GM19455 (cell line): ENCODE data around the gene ZC3HAV1.
"Not testable (repeated sequence)": the region's sequence is repeated elsewhere in the genome, so short reads cannot be mapped to it uniquely, and the experiment has no call there.

Experiments
- ATAC-seq: cut with Tn5 transposase; IDR thresholded peaks from one replicate; pipeline ENCODE4 v1.9.1; 2021; ENCODE audit not compliant: unreplicated experiment

ZC3HAV1 gene

DNA sequence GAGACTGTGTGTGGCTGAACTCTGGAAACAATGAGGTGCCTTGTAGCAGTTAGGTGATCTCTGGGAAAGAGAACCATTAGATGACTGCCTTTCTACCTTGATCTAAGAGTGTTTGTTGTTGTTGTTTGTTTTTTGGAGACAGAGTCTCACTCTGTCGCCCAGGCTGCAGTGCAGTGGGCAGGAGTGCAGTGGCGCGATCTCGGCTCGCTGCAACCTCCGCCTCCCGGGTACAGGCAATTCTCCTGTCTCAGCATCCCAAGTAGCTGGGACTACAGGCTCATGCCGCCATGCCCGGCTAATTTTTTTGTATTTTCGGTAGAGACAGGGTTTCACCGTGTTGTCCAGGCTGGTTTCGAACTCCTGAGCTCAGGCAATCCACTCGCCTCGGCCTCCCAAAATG is 54.9 kb downstream of the ZC3HAV1 start:
- not testable (repeated sequence) for ATAC-seq

DNA sequence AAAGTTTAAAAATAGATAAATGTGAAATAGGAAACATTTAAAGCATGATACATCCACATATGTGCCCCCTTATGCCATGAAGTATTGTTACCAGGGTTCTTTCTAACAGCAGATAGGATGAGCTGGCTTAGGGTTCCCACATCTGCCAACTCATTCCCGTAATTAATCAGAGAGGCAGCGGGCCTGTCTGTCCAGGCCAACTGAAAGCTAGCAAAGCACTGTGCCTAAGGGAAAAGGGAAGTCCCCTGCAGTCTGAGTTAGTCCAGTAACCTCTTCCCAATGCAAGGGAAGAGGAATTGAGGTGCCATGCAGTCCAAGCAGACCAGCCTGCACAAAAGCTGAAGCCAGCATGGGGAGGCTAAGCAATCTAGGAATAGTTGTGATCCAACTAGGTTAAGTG is 55.4 kb downstream of the ZC3HAV1 start:
- no peak for ATAC-seq

DNA sequence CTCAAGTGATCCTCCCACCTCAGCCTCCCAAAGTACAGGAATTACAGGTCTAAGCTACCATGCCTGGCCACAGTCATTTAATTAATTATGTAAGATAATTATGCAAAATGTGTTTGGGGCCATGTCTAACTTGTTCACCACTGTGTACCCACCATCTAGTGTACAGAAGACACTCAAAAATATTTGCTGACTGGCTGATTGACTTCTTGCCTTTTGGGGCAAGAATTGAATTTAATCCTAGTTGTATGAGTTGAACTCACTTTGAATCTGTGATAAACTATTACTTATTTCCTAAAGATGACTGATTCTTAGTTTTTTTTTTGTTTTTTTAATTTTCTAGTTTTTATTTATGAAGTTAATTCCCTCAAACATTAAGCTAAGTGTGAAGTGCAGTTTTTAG is 57.9 kb downstream of the ZC3HAV1 start:
- ATAC-seq: no peak

DNA sequence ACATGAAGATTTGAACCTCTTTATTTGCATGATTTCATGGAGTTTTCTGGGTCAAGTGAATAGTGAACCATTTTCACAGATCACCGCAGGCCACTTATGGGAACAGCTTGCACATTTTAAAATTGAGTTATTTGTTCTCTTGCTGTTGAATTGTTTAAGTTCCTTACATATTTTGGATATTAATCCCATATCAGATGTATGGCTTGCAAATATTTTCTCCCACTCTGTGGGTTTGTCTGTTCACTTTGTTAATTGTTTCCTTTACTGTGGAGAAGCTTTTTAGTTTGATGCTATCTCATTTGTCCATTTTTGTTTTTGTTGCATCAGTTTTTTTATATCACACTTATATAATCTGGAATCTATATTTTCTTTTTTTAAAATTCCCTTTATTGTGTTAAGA is 59.6 kb downstream of the ZC3HAV1 start:
- ATAC-seq: no peak

DNA sequence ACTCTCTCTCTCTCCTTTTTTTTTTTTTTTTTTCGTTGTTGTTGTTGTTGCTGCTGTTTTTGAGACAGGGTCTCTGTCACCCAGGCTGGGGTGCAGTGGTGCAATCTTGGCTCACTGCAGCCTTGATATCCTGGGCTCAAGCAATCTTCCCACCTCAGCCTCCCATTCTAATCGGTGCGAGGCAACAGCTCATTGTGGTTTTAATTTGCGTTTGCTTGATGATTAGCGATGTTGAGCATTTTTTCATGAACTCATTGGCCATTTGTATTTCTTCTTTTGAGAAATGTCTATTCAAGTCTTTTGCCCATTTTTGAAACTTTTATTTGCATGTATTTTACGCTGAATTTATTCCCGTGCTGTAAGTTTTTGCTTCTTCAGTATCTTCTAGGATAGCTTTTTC is 60.4 kb downstream of the ZC3HAV1 start:
- no peak for ATAC-seq

DNA sequence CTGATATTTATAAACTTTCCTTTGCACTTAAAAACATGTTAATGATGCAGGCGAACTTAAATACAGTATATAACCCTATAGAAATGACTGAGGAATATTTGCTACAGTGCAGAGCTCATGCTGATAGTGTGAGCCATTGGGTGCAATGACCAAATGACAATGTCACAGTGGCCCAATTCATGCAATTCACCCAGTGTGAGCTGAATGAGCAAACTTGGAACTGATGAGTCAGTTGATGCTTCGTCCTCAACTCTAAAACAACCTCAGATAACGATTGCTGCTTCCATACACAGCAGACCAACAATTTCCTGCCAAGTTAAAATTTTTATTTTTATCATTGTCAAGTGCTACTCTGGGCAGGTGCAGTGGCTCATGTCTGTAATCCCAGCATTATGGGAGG is 61.5 kb downstream of the ZC3HAV1 start:
- ATAC-seq: no peak

DNA sequence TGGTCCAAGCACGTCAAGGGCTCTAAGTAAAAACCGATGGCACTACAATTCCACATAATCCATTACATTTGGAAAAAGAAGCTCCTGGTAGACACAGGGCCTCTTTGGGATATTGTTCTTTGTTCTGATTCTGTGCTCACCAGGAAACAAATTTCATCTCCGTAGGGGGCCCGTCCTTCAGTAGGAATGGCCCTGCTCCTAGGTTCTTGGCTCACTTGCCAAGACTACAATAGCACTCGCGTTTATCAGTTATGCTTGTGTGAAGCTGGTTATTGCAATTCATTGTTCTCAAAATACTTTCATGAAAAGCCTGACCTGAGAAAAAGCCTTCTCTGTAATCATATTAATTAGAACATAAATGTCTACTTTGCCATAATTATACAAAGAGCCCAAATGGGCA is 63.4 kb downstream of the ZC3HAV1 start:
- ATAC-seq: no peak

DNA sequence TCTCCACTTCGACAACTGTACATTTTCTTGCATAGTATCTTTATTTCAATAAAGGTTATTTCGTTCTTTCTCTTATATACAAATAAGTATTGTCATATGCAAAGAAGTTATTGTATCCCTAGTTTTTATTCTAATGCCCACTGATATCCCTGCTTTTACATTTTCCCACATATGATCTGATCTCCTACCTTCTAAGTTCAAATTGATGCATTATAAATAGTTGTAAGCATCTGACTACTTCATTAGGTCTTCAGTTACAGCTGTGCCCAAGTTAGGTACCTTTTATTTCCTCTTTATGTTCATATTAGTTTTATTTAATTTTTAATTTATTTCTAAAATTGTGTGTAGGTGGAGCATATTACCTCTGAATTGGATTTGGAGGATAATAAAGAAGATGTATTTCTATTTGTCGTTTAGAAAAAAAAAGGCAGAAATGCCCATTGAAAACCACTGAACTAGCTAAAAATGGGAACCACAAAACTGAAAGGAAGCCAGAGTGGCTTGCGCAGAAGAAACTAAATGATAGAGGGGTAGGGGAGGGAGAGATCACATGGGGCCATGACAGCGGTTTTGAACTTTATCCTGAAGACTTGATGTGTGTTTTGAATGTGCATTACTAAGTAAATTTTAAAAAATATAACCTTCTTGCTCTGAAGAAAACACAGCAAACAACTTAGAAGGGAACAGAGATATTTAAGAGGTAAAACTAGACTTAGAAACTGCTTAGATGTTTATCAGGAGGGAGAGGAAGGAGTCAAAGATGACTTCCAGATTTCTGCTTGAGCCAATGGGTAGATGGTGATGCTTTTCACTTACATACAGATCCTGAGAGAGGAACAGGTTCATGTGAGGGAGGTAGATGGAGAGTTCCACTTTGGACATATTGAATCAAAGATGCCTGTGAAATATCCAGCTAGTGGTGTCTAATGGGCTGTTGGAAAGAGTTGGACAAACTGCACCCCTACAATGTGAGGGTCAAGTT is 64.4 kb downstream of the ZC3HAV1 start:
- ATAC-seq: no peak

DNA sequence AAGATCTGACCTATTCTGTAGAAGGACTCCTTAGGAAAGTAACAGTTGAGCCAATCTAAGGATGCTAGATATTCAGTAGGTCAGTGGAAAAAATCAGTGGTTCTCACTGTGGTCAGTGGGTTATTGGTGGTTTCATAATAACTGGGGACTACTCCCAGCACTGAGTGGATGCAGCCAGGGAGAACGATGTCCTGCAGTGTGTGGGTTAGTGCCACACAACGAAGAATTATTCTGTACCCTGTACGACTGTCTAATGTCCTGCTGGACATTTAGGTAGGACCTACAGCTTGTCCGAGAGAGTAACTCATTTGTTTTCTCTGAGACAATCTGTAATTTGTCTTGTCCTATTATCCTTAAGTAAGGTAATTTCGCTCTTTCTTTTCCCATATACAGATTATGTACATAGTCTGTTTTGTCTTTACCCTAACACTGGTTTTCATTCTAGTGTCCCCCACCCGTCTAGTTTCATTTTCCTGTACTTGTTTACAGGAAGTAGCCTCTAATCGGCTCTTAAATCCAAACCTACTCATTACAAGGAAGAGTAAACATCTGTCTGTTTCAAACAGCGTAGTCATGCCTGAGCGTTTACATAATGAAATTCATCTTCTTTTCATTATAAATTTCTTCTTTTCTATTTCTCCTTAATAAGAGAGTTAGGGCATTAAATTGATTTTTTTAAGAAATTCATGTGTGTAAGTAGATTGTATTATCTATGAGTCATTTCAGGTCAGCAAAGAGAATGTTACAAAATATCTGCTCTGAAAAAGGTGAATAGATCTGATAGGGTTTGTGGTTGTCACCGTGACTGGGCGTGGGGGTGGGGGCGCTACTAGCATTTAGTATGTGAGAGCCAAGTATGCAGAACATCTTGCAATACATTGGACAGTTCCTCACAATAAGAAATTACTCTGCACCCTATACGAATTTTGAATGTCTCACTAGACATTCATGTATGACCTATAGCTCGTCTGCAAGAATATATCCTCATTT is 65.4 kb downstream of the ZC3HAV1 start:
- no peak for ATAC-seq

DNA sequence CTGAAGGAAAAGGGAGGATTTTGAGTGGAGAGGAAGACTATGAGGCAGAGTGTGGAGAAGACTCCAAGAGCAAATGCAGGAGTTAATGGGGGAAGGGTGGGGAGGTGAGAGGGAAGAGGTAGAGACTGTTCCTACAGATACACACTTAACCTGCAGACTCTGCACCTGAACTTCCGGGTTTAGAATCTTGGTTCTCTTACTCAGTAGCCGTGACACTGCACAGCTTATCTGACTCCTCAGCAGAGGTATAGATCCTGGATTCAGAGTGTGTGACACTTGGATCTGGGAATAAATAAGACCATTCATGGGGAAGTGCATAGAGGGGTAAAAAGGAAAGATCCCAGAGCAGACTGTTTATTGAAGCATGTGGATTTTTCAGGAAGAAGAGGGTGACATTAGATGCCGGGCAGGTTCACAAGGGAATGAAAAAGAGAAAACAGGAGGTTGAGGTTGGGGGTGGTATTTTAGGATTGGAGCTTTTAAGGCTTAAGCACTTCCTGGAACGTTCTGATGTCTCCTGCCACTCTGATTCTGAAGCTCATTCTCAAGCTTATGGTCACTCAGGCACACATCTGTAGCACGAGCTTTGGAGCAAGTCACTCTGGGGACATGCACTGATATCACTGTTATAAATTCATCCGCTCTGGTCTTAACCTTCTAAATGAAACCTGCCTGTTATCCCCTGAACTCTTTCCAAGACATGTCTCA is 68.0 kb downstream of the ZC3HAV1 start:
- ATAC-seq: no peak

DNA sequence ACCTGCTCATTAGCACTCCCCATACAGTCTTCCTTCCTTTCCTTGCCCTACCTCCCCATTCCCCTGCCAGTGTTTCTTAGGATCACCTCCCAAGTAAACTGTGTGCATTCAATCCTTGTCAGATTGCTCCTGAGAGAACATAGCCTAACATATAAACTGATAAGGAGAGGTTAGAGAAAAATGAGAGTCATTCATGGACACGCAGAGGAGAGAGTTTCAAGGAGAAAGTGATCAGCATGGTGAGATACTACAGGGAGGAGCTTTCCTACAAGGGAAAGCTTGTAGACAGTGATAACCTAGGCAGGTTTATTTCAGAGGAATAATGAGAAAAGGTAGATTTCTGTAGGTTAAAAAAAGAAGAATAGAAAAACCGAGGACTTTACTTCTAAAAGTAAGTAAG is 70.8 kb downstream of the ZC3HAV1 start:
- no peak for ATAC-seq

DNA sequence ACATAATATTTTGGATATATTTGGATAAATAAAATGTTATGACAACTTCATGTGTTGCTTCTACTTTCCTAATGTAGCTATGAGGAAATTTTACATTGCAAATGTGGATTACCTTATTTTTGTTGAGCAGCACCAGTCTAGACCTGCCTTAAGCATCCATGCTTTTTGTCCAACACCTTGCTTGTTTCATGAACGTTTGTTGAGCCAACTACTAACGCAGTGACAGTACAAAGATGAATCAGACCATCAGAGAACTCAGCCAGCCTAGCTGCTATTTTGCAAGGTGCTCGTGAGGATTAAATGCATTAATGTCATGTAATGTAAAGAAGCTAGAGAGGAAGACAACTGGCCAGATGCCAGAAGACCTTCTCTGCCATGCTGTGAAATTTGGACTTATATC is 72.6 kb downstream of the ZC3HAV1 start:
- no peak for ATAC-seq

DNA sequence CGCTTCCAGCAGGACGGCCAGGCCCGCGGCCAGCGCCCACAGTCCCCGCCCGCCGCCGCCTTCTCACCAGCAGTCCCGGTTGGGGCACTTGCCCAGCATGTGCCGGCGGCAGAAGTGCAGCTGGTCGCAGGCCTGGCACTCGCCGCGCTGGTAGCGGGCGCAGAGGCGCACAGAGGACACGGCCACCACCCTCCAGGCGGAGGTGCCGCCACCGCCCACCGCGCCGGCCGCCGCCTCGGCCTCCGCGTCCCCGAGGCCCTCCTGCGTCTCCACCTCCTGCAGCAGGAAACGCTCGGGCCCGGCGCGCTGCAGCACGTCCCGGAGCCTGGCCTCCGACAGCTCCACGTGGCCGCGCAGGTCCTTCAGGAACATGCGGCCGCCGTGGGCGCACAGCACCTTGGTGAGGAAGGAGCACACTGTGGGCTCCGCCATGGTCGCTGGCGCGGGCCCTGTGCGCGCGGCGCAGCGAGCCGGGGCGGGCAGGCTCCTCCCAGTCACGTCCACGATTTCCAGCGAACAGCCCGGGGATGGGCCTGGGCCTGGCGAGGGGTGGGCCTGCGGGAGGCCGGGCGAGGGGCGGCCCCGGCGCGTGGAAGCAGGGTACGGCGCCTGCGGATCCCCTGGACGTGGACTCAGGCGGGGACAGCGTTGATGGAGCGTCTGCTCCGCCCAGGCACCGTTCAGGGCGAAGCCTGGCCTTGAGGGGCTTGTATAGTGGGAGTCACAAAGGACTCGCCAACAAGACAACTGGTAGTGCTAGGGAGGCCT is 73.8 kb downstream of the ZC3HAV1 start, which contains the start of gene ZC3HAV1L:
Gene ZC3HAV1L, minus strand, starts transcription at position 457 of the 768 bp plus-strand sequence. Its CDS starts 25 bp downstream, at position 432.
- ATAC-seq: peak; percentile 85

DNA sequence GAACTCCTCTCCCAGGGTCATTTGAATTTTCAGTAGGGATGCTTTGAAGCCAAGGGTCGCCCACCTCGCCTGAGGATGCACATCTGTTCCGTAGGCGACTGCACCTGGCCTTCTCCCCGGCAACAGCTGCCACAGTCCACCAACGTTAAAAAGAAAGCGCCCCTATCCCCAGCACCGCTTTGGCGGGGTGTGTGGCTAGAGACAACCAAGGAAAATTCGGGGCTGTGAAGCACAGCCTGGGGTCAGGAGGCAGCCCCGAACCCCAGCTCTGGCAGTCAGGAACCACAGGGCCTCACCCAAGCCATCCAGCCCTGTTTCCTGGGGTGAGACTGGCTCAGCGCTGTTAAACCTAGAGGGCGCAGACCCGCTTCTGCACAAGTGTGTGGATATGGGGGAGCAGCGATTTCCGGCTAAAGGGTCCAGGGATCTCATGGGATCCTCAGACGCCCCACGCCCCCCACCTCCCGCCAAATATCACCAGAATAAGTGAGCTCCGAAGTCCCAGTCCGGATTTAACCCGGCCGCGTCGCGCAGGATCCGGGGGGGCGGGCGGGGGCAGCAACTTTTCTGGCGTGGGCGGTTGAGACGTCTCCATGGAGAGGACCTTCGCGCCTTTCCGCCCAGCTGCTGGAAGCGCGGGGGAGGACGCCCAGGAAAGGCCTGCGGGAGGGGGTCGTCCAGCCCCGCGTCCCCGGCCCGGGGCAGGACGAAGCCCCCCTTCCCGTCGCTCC is 74.5 kb downstream of the ZC3HAV1 start:
- peak; percentile 53 for ATAC-seq

DNA sequence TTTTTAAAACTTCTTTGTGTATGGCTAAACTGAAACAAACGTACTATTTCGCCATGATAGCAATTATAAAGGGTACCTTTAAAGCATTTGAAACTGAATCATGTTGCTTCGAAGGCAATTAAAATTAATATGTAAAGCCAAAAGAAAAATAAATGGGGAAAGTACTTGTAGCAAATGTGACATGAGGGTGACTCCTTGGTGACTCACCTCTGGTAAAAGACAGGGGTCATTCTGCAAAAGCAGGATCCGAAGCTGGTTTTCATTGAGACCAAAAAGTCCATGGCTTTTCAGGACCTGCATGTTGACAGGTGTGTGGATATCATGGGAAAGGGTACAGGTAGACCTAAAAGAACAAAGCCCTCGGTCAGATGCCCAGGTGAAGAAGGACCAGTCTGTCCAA is 75.2 kb downstream of the ZC3HAV1 start:
- ATAC-seq: no peak

DNA sequence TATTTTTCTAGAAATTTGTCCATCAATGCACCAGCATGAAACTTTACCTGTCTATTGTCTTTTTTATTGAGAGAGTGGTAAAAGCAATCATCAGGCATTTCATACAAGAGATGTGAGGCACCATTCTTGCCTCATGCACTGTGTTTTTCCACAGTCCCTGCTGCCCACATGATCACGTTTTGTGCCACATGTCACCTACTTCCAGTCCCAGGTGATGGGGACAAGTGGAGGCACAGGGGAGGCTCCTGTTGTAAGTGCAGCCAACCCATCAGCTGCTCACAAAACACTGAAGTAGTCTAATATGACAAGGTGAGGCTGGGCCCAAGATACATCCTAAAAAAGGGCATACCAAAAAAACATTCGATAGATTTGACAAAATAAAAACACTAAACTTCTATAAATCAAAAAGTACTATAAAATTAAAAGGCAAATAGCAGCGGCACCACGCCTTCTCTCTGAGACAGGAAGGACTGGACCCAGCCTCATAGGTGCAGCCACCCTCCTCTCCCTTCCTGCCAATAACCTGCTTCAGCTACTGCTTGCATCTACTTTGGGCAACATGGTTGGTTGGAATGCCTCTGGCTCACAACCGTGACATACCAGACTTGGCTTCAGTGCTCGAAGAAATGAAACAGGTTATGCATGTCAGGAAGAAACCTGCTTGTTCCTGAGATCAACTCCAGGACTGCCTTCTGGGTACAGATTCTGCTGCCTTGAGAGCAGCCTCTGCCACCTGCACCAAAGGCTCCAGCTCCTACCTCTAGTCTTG is 76.0 kb downstream of the ZC3HAV1 start:
- ATAC-seq: no peak

DNA sequence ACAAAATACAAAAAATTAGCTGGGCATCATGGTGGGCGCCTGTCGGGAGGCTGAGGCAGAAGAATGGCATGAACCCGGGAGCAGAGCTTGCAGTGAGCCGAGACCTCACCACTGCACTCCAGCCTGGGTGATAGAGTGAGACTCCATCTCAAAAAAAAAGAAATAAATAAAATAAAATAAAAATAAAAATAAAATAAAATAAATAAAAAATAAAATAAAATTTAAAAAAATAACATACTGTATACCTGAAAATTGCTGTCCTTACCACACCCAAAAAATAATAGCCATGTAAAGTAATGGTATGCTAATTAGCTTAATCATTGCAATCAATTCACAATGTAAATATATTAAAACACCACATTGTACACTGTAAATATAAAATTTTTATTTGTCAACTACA is 77.0 kb downstream of the ZC3HAV1 start:
- ATAC-seq: no peak

DNA sequence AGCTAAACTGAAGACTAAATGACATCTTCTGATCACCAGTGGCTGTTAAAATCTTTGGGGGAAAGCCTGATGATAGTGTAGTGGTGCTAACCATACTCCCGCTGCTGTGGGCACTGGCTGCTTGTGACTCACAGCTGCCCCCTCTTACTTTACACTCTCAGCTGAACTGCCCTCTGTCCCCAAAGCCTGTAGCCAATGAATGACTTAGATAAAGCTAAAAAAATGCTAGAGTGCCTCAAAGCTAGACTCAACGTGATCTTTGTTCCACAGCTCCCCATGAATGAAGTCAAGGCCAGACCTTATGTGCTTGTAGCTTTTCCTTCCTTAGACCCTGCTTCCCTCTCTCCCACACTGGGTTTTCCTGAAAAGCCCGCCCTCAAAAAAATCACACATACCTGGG is 80.2 kb downstream of the ZC3HAV1 start:
- no peak for ATAC-seq

DNA sequence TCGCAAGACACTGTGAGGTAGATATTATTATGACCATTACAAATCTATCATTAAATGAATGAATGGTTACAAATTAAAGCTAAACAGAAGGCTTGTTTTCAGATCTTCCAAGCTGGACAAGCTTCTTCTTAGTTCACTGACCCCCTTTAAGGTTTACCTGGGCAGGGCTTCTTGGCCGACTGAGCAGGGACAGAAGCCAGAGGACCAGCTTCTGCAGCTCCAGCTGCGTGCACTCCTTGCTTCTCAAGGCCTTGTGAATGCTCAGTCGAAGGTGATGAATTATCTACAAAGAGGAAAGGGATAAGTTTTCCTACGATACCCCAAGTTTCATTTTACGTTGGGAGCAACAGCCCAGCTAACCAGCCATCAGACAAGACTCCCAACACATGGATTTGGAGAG is 83.0 kb downstream of the ZC3HAV1 start:
- ATAC-seq: no peak
